DND-41 (cell line): ENCODE results near the gene HES4.
"Not testable (repeated sequence)": the region's sequence is repeated elsewhere in the genome, so short reads cannot be mapped to it uniquely, and the experiment has no call there.

Experiments used
- ATAC-seq: fragments of 200-7000 bp; cut with Tn5 transposase; 3 replicates; pipeline ENCODE4 v1.9.1; 2021; ENCODE audit warnings: low read depth; ENCODE audit not compliant: insufficient read depth
- DNase-seq: peaks from one replicate; pipeline ENCODE4 v3.0.0-alpha.2; 2020
- H2AFZ ChIP-seq: 2 replicates; pipeline ENCODE4 v1.6.0; 2012; ENCODE audit warnings: low read depth, low read length
- H3K27ac ChIP-seq: 2 replicates; pipeline ENCODE4 v1.5.1; 2012; ENCODE audit warnings: low read length, inconsistent platforms
- H3K27me3 ChIP-seq: fragments of 200-600 bp; sonication (generic); 2 replicates; pipeline ENCODE4 v1.6.0; 2012; ENCODE audit warnings: low read length, mild to moderate bottlenecking, inconsistent platforms; ENCODE audit not compliant: insufficient read depth, poor library complexity
- H3K36me3 ChIP-seq: 2 replicates; pipeline ENCODE4 v1.5.1; 2012; ENCODE audit warnings: low read length, inconsistent platforms; ENCODE audit not compliant: insufficient read depth
- H3K4me1 ChIP-seq: 2 replicates; pipeline ENCODE4 v1.5.1; 2012; ENCODE audit warnings: mild to moderate bottlenecking, low read length; ENCODE audit not compliant: insufficient read depth
- H3K4me2 ChIP-seq: 2 replicates; pipeline ENCODE4 v1.6.0; 2012; ENCODE audit warnings: mild to moderate bottlenecking, moderate library complexity, low read length, inconsistent platforms; ENCODE audit not compliant: insufficient read depth
- H3K4me3 ChIP-seq, 2 experiments: fragments of 200-600 bp in 1 of 2; shearing (Covaris generic) in 1 of 2; 2 replicates each; pipeline ENCODE4 v1.5.1; 2012 to 2016; ENCODE audit warnings: inconsistent platforms in 2 of 2, low read length in 2 of 2, mild to moderate bottlenecking in 2 of 2, low read depth in 1 of 2, moderate library complexity in 1 of 2
- H3K79me2 ChIP-seq: 2 replicates; pipeline ENCODE4 v1.6.0; 2012; ENCODE audit warnings: low read length, inconsistent platforms; ENCODE audit not compliant: insufficient read depth
- H3K9ac ChIP-seq: 2 replicates; pipeline ENCODE4 v1.6.0; 2012; ENCODE audit warnings: low read depth, mild to moderate bottlenecking, inconsistent platforms, low read length, moderate library complexity
- H3K9me3 ChIP-seq: 2 replicates; pipeline ENCODE4 v1.5.1; 2012; ENCODE audit warnings: low read length, moderate library complexity, mild to moderate bottlenecking, inconsistent platforms; ENCODE audit not compliant: insufficient read depth, severe bottlenecking
- H4K20me1 ChIP-seq: 2 replicates; pipeline ENCODE4 v1.6.0; 2012; ENCODE audit warnings: low read length; ENCODE audit not compliant: insufficient read depth
- CTCF ChIP-seq: IDR thresholded peaks from 2 replicates; pipeline ENCODE4 v1.5.1; 2012; ENCODE audit warnings: borderline replicate concordance, low read length, moderate library complexity, mild to moderate bottlenecking; ENCODE audit not compliant: poor library complexity, severe bottlenecking; ENCODE audit errors: extremely low read depth
- EZH2 ChIP-seq: IDR thresholded peaks from 3 replicates; pipeline ENCODE4 v1.6.1; 2012; ENCODE audit warnings: borderline replicate concordance, low read depth, mild to moderate bottlenecking, moderate library complexity, low read length, inconsistent platforms; ENCODE audit not compliant: severe bottlenecking

Gene HES4

GRCh38 chr1:996851-997712 is 2.8 kb downstream of the HES4 start:
- no peaks in the 10 kb centered on the region for H3K79me2 ChIP-seq
- peaks cover 30% of the 10 kb centered on the region for H3K27me3 ChIP-seq
- H3K27ac ChIP-seq, result no peak overlapping the region
- H3K4me1 ChIP-seq, result peaks cover 8% of the 10 kb centered on the region; the same call in 1 of the 2 replicates
- H2AFZ ChIP-seq, result no peak overlapping the region
- H3K4me3 ChIP-seq, result no peak overlapping the region
- ATAC-seq, result no peak
- no peak overlapping the region for H3K4me2 ChIP-seq
- H3K36me3 ChIP-seq, result no peaks in the 10 kb centered on the region
- H3K9ac ChIP-seq, result no peak overlapping the region
- DNase-seq, result no peak
- TF ChIP-seq EZH2 (no peak), CTCF (no peak)
- no peaks in the 10 kb centered on the region for H3K9me3 ChIP-seq
- peaks cover 9% of the 10 kb centered on the region for H4K20me1 ChIP-seq

GRCh38 chr1:995665-996633 is 3.9 kb downstream of the HES4 start:
- TF ChIP-seq CTCF (no peak), EZH2 (no peak)
- Histone ChIP-seq H3K4me1 (peaks cover 8% of the 10 kb centered on the region; the same call in 1 of the 2 replicates), H3K9ac (no peak overlapping the region), H4K20me1 (peaks cover 9% of the 10 kb centered on the region), H3K36me3 (no peaks in the 10 kb centered on the region), H3K4me2 (no peak overlapping the region), H3K9me3 (no peaks in the 10 kb centered on the region), H3K27me3 (peaks cover 26% of the 10 kb centered on the region), H3K4me3 (no peak overlapping the region), H3K27ac (no peak overlapping the region), H3K79me2 (no peaks in the 10 kb centered on the region), H2AFZ (no peak overlapping the region)
- peak; percentile 44 for DNase-seq
- ATAC-seq, result no peak

GRCh38 chr1:994546-994945 is 5.4 kb downstream of the HES4 start:
- H3K79me2 ChIP-seq, ATAC-seq, H3K27ac ChIP-seq, H3K4me1 ChIP-seq, H3K4me2 ChIP-seq, DNase-seq, H2AFZ ChIP-seq, H3K9me3 ChIP-seq, H3K36me3 ChIP-seq, H3K9ac ChIP-seq, H3K4me3 ChIP-seq, H4K20me1 ChIP-seq: not testable (repeated sequence)
- H3K27me3 ChIP-seq, result peaks cover 14% of the 10 kb centered on the region
